Measurements from ENCODE around the gene MKNK2.

Gene MKNK2

DNA sequence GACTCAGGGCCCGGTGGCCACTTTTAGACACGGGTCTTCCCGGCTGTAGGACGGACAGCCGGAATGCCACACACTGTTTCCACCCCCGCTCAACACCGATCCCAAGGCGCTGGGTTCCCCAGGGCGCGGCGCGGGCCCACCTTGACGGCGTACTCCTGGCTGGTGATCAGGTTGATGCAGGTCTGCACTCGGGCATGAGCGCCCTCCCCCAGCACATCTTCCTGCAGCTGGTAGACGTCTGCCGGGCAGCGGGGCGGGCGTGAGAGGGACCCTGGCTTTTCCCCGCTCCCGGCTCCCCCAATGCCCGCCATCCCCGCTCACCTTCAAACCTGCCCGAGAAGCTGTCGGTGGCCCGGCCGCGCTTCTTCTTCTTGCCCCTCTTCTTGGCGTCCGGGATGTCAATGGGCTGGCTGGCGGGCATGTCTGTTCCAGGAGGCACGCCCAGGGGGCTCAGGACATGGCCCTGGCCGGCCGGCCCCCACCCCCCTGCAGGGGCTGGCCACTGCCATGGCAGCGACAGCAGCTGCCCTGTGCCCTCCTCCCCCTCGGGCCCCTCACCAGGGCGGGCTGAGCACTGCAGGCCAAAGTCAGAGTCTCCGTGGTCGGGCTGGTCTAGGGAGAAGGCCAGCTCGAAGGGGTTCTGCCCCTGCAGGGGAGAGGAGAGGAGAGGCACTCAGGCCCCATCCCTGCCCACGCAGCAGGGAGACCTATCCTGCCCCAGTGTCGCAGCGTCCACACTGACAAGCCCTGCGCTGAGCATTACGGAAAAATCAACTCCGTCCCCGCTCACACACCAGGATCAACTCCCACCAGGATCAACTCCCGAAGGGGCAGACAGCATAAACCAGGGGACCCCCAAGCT, 4.8 kb downstream of the MKNK2 start:
- TF ChIP-seq NFIC (IDR thresholded peaks at IDR 0.05) (no peak), TCF12 (IDR thresholded peaks at IDR 0.05; ENCODE audit: low read depth) (no peak), EGR1 (IDR thresholded peaks at IDR 0.05) (no peak), FOXM1 (IDR thresholded peaks at IDR 0.05; ENCODE audit: borderline replicate concordance, low read depth) (no peak), CREB1 (IDR thresholded peaks at IDR 0.05; ENCODE audit: low read depth) (no peak), TAF1 (IDR thresholded peaks at IDR 0.05; ENCODE audit: low read depth) (no peak), TEAD4 (IDR thresholded peaks at IDR 0.05) (no peak), ZBTB7A (IDR thresholded peaks at IDR 0.05; ENCODE audit: low read depth) (no peak), RAD21 (IDR thresholded peaks at IDR 0.05; ENCODE audit: low read depth) (no peak), EP300 (IDR thresholded peaks at IDR 0.05; ENCODE audit: borderline replicate concordance) (no peak)
- TF ChIP-seq, protein P1, sequence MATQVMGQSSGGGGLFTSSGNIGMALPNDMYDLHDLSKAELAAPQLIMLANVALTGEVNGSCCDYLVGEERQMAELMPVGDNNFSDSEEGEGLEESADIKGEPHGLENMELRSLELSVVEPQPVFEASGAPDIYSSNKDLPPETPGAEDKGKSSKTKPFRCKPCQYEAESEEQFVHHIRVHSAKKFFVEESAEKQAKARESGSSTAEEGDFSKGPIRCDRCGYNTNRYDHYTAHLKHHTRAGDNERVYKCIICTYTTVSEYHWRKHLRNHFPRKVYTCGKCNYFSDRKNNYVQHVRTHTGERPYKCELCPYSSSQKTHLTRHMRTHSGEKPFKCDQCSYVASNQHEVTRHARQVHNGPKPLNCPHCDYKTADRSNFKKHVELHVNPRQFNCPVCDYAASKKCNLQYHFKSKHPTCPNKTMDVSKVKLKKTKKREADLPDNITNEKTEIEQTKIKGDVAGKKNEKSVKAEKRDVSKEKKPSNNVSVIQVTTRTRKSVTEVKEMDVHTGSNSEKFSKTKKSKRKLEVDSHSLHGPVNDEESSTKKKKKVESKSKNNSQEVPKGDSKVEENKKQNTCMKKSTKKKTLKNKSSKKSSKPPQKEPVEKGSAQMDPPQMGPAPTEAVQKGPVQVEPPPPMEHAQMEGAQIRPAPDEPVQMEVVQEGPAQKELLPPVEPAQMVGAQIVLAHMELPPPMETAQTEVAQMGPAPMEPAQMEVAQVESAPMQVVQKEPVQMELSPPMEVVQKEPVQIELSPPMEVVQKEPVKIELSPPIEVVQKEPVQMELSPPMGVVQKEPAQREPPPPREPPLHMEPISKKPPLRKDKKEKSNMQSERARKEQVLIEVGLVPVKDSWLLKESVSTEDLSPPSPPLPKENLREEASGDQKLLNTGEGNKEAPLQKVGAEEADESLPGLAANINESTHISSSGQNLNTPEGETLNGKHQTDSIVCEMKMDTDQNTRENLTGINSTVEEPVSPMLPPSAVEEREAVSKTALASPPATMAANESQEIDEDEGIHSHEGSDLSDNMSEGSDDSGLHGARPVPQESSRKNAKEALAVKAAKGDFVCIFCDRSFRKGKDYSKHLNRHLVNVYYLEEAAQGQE (IDR thresholded peaks at IDR 0.05; ENCODE audit: low read depth), result no peak
- TF ChIP-seq, protein P2, sequence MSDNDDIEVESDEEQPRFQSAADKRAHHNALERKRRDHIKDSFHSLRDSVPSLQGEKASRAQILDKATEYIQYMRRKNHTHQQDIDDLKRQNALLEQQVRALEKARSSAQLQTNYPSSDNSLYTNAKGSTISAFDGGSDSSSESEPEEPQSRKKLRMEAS (IDR thresholded peaks at IDR 0.05), result no peak
- TF ChIP-seq, protein P3, sequence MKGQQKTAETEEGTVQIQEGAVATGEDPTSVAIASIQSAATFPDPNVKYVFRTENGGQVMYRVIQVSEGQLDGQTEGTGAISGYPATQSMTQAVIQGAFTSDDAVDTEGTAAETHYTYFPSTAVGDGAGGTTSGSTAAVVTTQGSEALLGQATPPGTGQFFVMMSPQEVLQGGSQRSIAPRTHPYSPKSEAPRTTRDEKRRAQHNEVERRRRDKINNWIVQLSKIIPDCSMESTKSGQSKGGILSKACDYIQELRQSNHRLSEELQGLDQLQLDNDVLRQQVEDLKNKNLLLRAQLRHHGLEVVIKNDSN (IDR thresholded peaks at IDR 0.05), result no peak

DNA sequence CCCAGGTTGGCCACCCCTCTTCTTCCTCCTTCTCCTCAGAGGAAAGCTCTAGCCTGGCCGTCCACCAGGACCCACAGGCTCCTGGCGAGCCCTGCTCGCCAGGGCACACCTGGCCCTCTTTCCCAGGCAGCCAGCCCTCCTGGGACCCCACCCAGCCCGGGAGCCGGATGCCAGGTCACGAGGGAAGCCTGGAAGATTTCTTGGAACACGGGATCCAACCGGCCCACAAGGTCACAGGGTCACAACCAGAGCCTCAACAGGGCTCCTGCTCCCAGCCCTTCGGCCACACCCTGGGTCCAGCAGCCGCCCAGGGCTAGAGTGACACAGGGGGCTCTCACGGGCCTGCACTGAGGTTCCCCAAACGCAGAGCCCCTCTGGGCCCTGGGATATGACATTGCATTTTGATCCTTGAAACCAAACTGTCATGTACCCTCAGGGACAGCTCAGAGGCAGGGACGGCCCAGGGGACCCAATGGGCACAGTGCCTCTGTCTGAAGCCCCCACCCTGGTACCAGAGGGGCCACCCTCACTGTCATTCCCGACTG, 5.5 kb downstream of the MKNK2 start:
- TF ChIP-seq, protein P3 (IDR thresholded peaks at IDR 0.05), result no peak
- no peak for TF ChIP-seq NFIC (IDR thresholded peaks at IDR 0.05)
- TF ChIP-seq CREB1 (IDR thresholded peaks at IDR 0.05; ENCODE audit: low read depth), result no peak
- TF ChIP-seq CEBPB (IDR thresholded peaks at IDR 0.05), result no peak
- TF ChIP-seq ZBTB7A (IDR thresholded peaks at IDR 0.05; ENCODE audit: low read depth), result no peak
- TF ChIP-seq FOXM1 (IDR thresholded peaks at IDR 0.05; ENCODE audit: borderline replicate concordance, low read depth), result no peak
- no peak for TF ChIP-seq TEAD4 (IDR thresholded peaks at IDR 0.05)

DNA sequence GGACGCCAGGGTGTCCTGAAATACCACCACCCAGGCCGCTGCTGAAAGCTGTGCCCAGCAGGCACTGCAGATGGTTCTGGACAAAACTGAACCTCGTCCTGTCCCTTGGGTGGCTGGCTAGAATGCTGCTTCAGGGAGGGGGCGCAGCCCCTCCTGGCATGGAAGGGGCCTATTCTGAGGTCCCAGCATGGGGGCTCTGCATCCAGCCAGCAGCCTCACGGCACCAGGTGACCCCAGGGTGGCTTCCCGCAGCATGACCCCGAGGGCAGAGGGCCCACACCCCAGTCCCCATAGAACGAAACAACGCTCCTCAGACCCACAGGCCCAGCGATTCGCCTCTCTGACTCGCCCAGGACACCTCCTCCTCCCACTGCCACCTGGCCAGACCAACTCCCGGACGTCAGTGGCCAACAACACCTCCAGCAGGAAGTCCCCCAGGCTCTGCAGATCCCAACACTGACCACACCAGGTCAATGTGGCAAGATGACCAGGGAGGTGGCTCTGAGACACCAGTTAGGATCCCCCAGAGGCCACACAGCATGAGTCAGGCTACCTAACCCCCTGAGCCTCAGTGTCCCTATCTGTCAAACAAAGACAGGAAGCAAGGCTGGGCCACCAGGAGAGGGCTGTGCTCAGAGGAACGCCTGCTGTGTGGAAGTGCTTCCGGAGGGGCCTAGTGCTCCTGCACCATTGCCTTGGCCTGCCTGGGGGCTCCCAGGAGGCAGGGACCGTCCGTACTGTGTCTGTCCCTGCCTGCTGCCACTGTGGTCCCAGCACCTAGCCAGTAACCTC, 6.1 kb downstream of the MKNK2 start:
- TF ChIP-seq EGR1 (IDR thresholded peaks at IDR 0.05), result no peak
- TF ChIP-seq EP300 (IDR thresholded peaks at IDR 0.05; ENCODE audit: borderline replicate concordance), result no peak
- TF ChIP-seq, protein P3 (IDR thresholded peaks at IDR 0.05), result no peak

GRCh38 chr19:2043961-2044708, 6.9 kb downstream of the MKNK2 start:
- TF ChIP-seq TCF12 (IDR thresholded peaks at IDR 0.05; ENCODE audit: low read depth) (no peak), NFIC (IDR thresholded peaks at IDR 0.05) (no peak), FOXM1 (IDR thresholded peaks at IDR 0.05; ENCODE audit: borderline replicate concordance, low read depth) (no peak), RAD21 (IDR thresholded peaks at IDR 0.05; ENCODE audit: low read depth) (no peak), EGR1 (IDR thresholded peaks at IDR 0.05) (no peak), CREB1 (IDR thresholded peaks at IDR 0.05; ENCODE audit: low read depth) (no peak), TAF1 (IDR thresholded peaks at IDR 0.05; ENCODE audit: low read depth) (no peak), EP300 (IDR thresholded peaks at IDR 0.05; ENCODE audit: borderline replicate concordance) (no peak), YY1 (IDR thresholded peaks at IDR 0.05; ENCODE audit: low read depth) (no peak), ZBTB7A (IDR thresholded peaks at IDR 0.05; ENCODE audit: low read depth) (no peak), CEBPB (IDR thresholded peaks at IDR 0.05) (no peak)
- TF ChIP-seq, protein P2 (IDR thresholded peaks at IDR 0.05), result no peak
- TF ChIP-seq, protein P3 (IDR thresholded peaks at IDR 0.05), result no peak
- TF ChIP-seq, protein P1 (IDR thresholded peaks at IDR 0.05; ENCODE audit: low read depth), result no peak

All from Ishikawa (cell line).